IPS-18c (cell line): ENCODE results near the gene SHC3.

Source experiments
- H3K4me3 ChIP-seq: 2 replicates; pipeline ENCODE4 v1.7.0; 2013; ENCODE audit warnings: low read depth, mild to moderate bottlenecking, low read length, moderate library complexity; ENCODE audit not compliant: insufficient read depth
- H3K9me3 ChIP-seq: one replicate; pipeline ENCODE4 v1.6.1; 2013; ENCODE audit warnings: mild to moderate bottlenecking, low read length, moderate library complexity; ENCODE audit not compliant: control insufficient read depth, insufficient read depth

Gene SHC3

DNA sequence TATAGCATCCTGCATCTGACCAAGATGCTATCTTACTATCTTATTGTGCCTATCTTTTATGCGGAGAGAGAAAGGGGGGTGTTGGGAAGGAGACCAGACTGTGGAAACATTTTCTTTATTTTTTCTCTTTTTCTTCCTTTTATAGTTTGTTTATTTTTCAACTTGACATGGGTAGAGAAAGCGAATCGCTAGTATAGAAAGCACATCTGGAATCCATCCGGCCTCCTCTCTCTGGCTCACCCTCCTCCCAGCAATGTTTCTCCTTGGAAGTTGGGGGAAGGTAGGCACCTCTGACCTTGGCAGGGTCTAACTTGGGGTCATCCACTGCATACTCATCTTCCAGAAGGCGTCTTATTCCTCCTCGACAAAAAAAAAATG lies 183.4 kb downstream of the SHC3 start:
- no peak overlapping the region for H3K4me3 ChIP-seq
- no peaks in the 10 kb centered on the region for H3K9me3 ChIP-seq

DNA sequence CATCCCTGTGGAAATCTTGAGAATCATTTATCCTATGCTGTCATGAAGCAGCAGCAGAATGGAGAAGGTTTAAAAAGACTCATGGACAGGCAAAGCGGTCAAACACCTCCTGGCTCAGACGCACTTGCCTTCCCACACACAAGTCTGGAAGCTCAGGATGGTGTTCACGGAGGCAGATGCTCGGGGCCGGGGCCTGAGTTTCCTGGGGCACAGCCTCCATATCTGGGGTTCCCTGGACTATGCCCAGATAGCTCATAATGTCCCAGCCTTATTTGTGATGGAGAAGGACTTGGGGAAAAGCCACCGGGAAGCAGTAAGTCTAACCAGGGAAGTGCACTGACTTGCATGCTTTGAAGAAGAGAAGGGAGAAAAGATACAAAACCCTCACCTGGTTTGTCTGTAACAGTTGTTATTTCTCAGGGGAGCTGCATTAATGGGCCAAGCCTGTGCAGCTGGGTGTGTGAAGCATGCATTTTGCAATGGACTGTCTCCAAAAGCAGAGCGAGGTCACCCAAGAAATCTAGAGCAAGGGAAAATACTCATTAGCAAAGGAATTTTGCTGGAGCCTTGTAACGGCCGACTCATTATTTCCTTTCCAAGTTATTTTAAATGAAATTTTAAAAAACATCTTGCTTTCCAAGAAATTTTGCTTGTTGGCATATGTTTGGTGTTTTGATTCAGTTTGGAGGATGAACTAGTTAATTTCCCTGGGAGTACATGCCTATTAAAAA lies 184.0 kb downstream of the SHC3 start:
- H3K9me3 ChIP-seq: no peaks in the 10 kb centered on the region
- no peak overlapping the region for H3K4me3 ChIP-seq

DNA sequence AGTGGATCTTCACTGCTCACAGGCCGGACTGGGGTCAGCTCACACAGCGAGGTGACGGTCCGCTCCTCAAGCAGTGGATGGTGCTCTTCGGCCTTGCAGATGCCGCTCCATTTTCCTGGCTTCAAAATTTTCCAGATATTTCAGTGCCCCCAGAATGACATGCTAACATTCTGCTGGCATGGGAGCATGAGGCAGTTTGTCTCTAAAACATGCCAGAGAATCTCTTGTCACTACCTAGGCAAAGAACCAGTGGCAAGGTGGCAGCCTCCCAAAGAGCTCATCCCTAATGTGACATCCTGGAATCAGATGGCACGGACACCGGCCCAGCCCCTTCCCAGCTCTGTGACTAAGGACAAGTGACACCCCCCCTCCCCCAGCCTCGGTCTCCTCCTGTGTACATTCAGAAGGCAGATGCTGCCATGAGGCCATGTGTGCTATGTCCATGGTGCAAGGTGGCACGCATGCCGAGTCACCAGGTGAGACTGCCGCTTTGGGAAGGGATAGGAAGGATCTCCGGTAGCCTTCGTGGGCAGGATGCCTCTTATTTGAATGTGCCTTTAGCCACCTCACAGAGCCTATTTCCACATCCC lies 184.7 kb downstream of the SHC3 start:
- H3K4me3 ChIP-seq: no peak overlapping the region
- no peaks in the 10 kb centered on the region for H3K9me3 ChIP-seq

DNA sequence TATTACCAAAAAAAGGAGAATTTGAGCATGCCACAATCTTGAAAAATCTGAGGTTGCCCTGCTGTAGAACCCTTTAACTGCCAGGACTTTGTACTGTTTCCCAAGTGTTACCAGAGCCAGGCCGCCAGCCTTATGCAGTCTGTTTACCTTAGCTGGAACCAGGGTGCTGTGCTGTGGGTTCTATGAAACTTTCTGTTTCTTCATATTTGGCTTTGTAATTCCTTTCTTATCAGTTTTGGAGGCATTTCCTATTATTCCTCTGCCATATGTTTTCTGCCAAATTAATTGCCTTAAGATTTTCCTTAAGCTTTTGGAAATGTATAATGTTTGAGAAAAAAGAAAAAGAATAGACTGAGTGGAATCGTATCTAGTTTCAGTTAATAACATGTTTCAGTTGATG lies 185.3 kb downstream of the SHC3 start:
- no peak overlapping the region for H3K4me3 ChIP-seq
- no peaks in the 10 kb centered on the region for H3K9me3 ChIP-seq

DNA sequence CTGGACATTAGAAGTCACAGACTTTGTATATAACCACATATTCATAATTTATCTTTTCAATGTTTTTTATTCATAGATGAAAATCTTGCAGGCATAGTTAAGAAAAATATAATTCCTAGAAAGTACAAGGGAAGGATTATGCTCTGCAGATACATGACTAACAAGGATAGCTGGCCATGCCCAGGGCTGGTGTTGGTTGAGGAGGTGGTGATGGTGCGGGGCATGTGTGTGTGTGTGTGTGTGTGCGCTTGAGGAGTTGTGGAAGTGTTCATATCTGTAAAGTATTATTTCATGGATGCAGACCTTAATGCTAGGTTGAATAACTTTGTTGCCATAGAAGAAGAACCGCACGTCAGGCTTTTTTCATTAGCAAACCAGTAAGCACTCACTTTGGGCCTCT lies 186.1 kb downstream of the SHC3 start:
- H3K9me3 ChIP-seq: no peaks in the 10 kb centered on the region
- H3K4me3 ChIP-seq: no peak overlapping the region

DNA sequence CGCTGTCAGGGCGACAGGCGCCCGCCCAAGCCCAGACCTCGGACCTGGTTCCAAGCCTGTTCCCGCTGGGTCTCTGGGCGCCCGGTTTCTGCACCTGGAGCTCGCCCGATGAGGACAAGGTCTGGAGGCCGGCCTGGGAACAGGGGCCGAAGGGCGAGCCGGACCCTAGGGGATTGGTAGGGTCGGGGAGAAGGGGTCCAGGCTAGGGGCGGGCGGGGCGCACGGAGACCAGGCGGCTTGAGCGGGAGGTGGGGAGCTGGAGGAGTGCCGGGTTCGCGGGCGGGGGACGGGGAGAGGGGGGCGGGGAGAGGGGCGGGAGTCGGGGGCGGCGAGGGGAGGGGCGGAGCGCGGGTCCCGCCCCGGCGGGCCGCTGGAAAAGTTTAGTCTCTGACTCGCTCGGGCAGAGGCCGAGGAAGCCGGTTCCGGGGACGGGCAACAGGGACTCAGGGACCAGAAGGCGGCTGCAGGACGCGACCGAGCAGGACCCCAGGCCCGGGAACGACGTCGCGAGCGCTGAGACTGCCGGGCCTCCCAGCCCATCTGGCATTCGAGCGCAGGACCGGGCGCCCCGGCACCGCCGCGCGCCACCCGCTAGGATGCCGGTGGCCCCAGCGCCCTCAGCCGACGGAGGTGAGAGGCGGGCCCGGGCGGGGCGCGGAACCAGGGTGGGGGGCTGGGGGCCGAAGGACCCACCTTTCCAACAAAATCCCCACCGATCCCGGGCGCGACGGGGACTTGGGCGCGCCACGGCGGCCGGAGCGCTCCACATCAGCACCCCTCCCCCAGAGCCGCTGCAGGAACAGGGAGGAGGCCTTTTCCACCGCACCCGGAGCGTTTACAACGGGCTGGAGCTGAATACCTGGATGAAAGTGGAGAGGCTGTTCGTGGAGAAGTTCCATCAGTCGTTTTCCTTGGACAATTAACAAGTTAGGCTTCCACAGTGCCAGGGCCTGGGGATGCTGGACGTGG lies 187.3 kb downstream of the SHC3 start, which contains the start of gene S1PR3:
Gene S1PR3, plus strand, starts transcription at position 403 of the 969 bp plus-strand sequence. CDS start 9,733 bp downstream, outside the sequence.
- H3K4me3 ChIP-seq: peak within 1 kb of the TSS; percentile 81
- H3K9me3 ChIP-seq: no peaks in the 10 kb centered on the region

DNA sequence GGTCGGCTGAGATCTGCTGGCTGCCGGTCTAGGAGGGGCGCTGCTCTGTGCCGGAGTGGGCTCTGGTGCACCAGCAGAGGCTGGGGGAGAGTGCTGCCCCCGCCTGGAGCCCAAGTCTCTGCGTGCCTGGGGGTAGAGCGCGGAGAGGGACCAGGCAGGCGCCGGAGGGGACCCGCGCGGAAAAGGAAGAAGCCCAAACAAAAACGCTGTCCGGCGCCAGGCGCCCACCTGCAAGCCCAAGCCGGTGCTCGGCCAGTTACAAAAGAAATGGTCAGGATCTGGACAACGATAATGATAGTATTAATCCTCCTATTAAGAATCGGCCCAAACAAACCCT lies 187.9 kb downstream of the SHC3 start:
- no peaks in the 10 kb centered on the region for H3K9me3 ChIP-seq
- peak overlapping the region; percentile 71 for H3K4me3 ChIP-seq

DNA sequence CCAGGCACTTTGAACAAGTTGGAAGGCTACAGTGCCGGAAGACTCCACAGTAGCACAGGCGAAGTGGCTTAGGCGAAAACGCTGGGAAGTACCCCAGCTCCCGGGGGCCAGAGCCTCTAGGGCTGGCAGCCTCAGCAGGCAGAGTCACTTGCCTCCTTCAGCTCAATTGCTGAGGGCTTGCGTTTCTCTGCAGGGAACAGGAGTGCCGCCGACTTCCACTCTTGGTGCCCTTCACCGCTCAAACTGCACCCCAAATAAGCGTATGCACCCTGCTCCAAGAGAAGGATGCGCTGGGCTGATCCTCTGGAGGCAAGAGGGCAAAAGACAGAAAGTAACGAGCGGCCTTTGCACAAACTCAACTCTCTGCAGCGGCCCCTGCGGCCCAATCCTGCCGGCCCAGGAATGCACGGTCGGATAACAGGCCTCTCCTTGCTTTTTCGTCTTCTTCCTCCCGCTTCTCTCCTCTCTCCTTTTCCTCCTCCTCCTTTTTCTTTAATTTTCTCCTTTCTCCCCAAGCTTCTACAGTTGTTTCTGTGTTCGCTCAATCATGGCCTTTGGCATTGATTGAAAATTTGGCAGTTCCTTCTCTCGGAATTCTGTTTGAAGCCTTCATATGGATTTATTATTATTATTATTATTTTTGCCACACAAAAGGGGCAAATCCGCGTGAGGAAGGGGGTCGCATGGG lies 188.4 kb downstream of the SHC3 start:
- Histone ChIP-seq H3K4me3 (peak overlapping the region; percentile 71; the same call in 1 of the 2 replicates), H3K9me3 (no peaks in the 10 kb centered on the region)

DNA sequence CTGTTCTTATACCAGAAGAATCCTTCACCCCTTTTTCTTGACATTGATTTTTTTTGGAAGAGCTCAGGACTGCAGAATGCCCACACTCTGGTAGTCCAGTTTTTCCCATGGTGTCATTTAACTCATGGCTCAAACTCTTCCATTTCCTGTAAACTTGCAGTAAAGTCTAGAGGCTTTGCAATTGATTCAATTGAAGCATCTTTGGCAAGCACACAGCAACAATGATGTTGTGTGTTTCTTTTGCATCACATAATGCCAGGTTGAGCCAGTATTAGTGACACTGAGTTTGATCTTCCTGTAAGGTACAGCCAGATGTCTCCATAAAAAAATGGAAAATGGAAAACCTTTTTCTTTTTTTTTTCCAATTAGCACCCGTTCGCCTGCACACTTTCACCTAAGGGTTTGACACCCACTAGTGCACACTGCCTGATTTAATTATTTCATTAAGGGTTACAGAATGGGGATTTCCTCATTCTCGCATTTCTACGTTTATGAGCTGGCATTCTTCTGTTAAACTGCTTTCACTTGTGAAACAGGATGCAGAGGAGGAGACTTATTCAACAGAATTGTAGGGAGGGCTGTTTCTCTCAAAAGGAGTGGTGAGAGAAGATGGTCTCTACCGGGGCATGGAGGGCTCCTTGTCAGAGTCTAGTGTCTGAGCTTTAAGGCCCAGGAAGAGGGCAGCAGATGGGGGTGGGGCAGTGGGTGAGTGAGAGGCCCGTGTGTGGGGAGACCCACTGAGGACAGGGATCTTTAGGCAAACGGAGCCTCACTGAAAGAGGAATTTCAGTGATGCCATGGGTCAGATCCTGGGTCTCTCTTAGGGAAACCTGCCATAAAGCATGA lies 189.6 kb downstream of the SHC3 start:
- no peak overlapping the region for H3K4me3 ChIP-seq
- no peaks in the 10 kb centered on the region for H3K9me3 ChIP-seq

DNA sequence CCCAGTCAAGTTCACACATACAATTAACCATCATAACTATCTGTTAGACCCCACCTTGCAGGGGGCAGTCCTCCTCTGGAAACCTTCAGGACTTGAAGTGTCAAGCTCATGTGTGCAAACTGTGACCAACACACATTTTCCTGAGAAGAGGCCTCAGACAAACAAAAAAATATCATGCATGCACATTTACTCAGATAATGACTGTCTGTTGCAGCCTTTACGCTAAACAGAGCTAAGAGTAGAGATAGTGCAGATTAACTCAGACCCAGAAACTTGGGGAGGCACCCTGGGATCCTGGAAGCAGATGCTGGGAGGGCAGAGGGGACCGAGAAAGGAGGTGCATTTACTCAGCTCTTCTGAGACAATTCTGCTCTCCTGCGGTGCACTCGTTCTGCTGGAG lies 191.0 kb downstream of the SHC3 start:
- Histone ChIP-seq H3K9me3 (no peaks in the 10 kb centered on the region), H3K4me3 (no peak overlapping the region)

DNA sequence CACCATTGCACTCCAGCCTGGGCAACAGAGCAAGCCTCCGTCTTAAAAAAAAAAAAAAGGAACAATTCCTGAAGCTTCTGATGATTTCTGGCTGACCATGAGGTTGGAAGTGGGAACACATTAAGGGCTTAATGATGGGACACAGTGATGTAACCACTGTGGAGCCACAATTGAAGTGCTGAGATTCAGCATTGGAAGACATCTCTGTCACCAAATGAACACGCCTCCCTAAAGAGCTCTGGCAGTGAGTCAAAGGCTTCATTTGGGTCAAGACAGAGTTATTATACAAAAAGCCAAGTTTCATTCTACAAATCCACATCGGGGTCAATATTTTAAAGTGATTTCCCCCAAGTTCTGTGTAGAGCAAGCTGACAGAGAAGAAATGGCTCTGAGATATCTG lies 191.8 kb downstream of the SHC3 start:
- Histone ChIP-seq H3K9me3 (no peaks in the 10 kb centered on the region), H3K4me3 (no peak overlapping the region)

DNA sequence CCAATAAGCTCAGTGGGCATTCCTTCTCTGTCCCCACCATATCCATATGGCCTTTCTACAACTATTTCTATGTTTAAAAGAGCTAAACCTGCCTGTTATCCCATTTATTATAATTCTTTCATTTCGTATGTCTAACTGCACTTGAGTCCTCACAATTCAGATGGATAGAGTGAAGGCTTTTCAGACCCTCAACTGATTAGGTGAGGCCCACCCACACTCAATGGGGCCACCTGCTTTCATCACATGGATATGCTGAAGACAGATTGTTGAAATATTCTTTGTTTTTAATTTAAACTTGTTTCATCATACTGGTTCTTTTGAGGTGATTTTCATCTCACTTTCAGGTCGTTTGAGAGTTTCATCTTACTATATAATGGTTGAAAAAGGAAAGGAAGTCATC lies 193.0 kb downstream of the SHC3 start:
- Histone ChIP-seq H3K9me3 (no peaks in the 10 kb centered on the region), H3K4me3 (no peak overlapping the region)

DNA sequence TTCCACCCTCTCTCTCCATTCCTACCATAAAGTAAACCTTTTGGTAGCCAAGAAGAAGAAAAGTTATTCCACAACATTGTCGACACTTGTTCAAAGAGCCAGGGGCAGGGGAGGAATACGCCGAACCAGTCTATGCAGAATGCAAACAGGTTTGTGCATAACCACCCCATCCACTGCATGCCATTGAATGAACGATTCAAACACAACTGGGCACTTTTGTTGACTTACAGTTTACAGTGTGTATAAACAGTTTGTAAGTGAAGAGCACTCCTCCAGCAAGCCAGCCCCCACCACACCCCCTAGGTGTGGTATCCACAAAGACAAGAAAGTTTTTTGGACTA lies 194.1 kb downstream of the SHC3 start:
- no peaks in the 10 kb centered on the region for H3K9me3 ChIP-seq
- H3K4me3 ChIP-seq: no peak overlapping the region

DNA sequence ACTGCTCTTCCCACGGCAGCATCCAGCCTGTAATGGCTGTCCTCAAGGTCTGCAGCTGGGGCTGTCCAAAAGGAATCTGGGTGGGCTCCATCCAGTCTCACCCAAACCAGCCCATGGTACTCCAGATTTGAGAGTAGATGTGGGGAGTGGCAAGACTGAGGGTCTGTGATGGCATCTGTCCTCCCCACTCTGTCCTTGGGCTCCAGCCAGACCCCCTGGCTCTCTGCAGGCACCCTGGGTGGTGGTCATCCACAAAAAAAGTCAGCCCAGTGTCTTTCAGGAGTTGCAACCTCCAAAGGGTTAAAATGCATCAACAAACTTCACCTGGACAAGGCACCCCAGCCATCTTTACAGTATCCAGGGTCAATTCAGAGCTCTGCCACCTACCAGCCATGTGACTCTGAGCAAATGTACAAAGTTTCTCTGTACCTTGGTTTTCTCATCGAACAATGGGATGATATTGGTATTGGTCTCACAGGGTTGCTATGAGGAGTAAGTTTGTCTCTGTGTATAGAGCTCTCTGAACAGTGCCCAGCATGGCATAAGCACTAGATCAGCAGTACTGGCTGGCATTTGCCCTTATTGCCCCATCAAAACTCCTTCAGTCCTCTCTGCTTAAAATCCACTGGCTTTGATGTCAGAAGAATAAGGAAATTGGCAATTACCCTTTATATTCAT lies 194.6 kb downstream of the SHC3 start:
- no peaks in the 10 kb centered on the region for H3K9me3 ChIP-seq
- no peak overlapping the region for H3K4me3 ChIP-seq

DNA sequence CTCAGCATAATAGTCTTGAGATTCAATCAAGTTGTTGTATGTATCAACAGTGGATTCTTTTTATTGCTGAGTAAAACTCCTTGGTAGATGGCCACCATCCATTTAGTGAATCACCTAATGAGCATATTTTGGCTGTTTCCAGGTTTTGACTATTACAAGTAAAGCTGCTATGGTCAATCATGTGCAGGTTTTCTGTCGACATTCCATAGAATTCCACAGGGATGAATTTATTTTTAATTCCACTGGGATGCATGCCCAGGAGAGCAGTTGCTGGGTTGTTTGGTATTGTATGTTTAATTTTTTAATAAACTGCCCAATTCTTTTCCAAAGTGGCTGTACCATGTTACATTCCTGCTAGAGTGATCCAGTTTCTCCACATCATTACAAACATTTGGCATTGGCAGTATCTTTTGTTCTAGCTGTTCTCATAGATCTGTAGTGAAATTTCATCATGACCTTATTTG lies 197.8 kb downstream of the SHC3 start:
- H3K4me3 ChIP-seq: no peak overlapping the region

DNA sequence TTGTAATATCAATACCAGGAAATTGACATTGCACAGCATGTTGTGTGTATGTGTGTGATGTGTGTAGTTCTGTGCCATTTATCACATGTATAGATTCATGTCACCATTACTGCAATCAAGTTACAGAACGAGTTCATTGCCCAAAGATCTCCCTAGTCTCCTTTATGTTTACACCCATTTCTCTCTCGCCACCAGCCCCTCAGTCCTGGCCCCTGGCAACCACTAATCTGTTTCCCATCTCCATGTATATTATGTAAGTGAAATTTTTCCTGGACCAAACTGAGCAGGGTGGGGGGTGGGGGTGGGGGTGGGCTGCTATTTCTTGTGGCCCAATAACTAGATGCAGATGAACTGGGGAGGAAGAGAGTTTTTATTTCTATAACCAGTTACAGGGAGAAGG lies 198.8 kb downstream of the SHC3 start:
- Histone ChIP-seq H3K4me3 (no peak overlapping the region), H3K9me3 (no peaks in the 10 kb centered on the region)

More for the DNA sequence above, 197.8 kb downstream of the SHC3 start:
- no peaks in the 10 kb centered on the region for H3K9me3 ChIP-seq
